Astrocyte (in vitro differentiated cells and primary cell): ENCODE results near the gene MFN2. TPM values are rescaled to one million over a fixed set of nuclear protein-coding genes. Genes with fewer than 3 reads are reported as not detected.

Source experiments
- DNase-seq: peaks from one replicate; pipeline ENCODE4 v3.0.0-alpha.2; 2010; ENCODE audit warnings: low read depth
- FAIRE-seq: peaks from 2 replicates; lab custom pipeline; 2011; peaks lifted over from hg19 to GRCh38; lab: Jason Lieb, UNC
- H2AFZ ChIP-seq: 2 replicates; pipeline ENCODE4 v1.6.0; 2012; ENCODE audit warnings: low read depth, low read length, inconsistent platforms
- H3K27ac ChIP-seq: 2 replicates; pipeline ENCODE4 v1.5.1; 2011; ENCODE audit warnings: low read depth, low read length, inconsistent platforms
- H3K27me3 ChIP-seq: 2 replicates; pipeline ENCODE4 v1.6.0; 2011; ENCODE audit warnings: low read length, inconsistent platforms; ENCODE audit not compliant: insufficient read depth
- H3K36me3 ChIP-seq: 2 replicates; pipeline ENCODE4 v1.5.1; 2011; ENCODE audit warnings: low read length, inconsistent platforms; ENCODE audit not compliant: insufficient read depth
- H3K4me1 ChIP-seq: 2 replicates; pipeline ENCODE4 v1.5.1; 2011; ENCODE audit warnings: low read length, inconsistent platforms; ENCODE audit not compliant: insufficient read depth
- H3K4me2 ChIP-seq: 2 replicates; pipeline ENCODE4 v1.6.0; 2012; ENCODE audit warnings: low read length, inconsistent platforms
- H3K4me3 ChIP-seq: 2 replicates; pipeline ENCODE4 v1.5.1; 2011; ENCODE audit warnings: low read depth, mild to moderate bottlenecking, low read length, inconsistent platforms; ENCODE audit not compliant: insufficient read depth
- H3K79me2 ChIP-seq: 2 replicates; pipeline ENCODE4 v1.6.0; 2012; ENCODE audit warnings: mild to moderate bottlenecking, low read length, inconsistent platforms; ENCODE audit not compliant: insufficient read depth
- H3K9ac ChIP-seq: 2 replicates; pipeline ENCODE4 v1.6.0; 2012; ENCODE audit warnings: mild to moderate bottlenecking, low read length, inconsistent platforms
- H3K9me3 ChIP-seq: 2 replicates; pipeline ENCODE4 v1.5.1; 2012; ENCODE audit warnings: low read depth, mild to moderate bottlenecking, low read length, inconsistent platforms; ENCODE audit not compliant: insufficient read depth
- H4K20me1 ChIP-seq: 2 replicates; pipeline ENCODE4 v1.6.0; 2012; ENCODE audit warnings: low read length, inconsistent platforms; ENCODE audit not compliant: insufficient read depth
- H3K27ac Mint-ChIP-seq: one replicate; pipeline ENCODE4 v1.8.0; 2021; ENCODE audit warnings: mild to moderate bottlenecking, mixed read lengths; ENCODE audit not compliant: unreplicated experiment
- H3K27me3 Mint-ChIP-seq: one replicate; pipeline ENCODE4 v1.8.0; 2021; ENCODE audit warnings: low read depth, mixed read lengths; ENCODE audit not compliant: unreplicated experiment
- H3K36me3 Mint-ChIP-seq: one replicate; pipeline ENCODE4 v1.8.0; 2021; ENCODE audit warnings: low read depth, mixed read lengths; ENCODE audit not compliant: unreplicated experiment
- H3K4me1 Mint-ChIP-seq: one replicate; pipeline ENCODE4 v1.8.0; 2021; ENCODE audit warnings: low read depth, mixed read lengths; ENCODE audit not compliant: unreplicated experiment
- H3K4me3 Mint-ChIP-seq: one replicate; pipeline ENCODE4 v1.8.0; 2021; ENCODE audit warnings: mild to moderate bottlenecking, moderate library complexity, mixed read lengths; ENCODE audit not compliant: unreplicated experiment
- H3K9me3 Mint-ChIP-seq: one replicate; pipeline ENCODE4 v1.8.0; 2021; ENCODE audit warnings: mild to moderate bottlenecking, mixed read lengths; ENCODE audit not compliant: unreplicated experiment
- EZH2 ChIP-seq: IDR thresholded peaks from 2 replicates; pipeline ENCODE4 v1.6.1; 2012; ENCODE audit warnings: mild to moderate bottlenecking, low read length, inconsistent platforms; ENCODE audit not compliant: insufficient read depth
- total RNA-seq: library from RNA; stranded (reverse); gene quantifications from 2 replicates; pipeline ENCODE4 v1.2.1, GENCODE V29; 2021
- TF ChIP-seq, protein P1 (sequence below): IDR thresholded peaks from 2 replicates; pipeline ENCODE4 v1.5.1; 2011; ENCODE audit warnings: low read depth, mild to moderate bottlenecking, inconsistent platforms, low read length, moderate library complexity; ENCODE audit not compliant: insufficient read depth

The MFN2 gene
- total RNA-seq, 1 donor from 2014 or later: 75.5 TPM

DNA sequence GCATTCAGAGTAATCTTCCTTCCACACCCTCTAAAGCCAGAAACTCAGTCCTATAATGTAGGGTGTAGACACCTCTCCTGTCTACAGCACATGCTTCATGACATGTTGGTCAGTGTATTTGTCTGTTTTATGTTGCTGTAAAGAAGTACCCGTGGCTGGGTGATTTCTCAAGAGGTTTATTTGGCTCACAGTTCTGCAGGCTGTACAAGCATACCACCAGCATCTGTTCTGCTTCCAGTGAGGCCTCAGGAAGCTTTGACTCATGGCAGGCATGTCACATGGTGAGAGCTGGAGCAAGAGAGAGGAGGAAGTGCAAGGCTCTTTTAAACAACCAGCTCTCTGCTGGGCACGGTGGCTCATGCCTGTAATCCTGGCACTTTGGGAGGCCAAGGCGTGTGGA, 33.6 kb upstream of the MFN2 start:
- Mint-ChIP-seq H3K36me3 (peaks cover 25% of the 10 kb centered on the region), H3K4me3 (no peak overlapping the region), H3K27me3 (no peaks in the 10 kb centered on the region), H3K9me3 (no peaks in the 10 kb centered on the region), H3K27ac (no peak overlapping the region), H3K4me1 (no peaks in the 10 kb centered on the region)
- peaks cover 31% of the 10 kb centered on the region for H3K36me3 ChIP-seq
- H3K4me1 ChIP-seq: no peaks in the 10 kb centered on the region
- peaks cover 27% of the 10 kb centered on the region for H4K20me1 ChIP-seq
- no peak overlapping the region for H3K27ac ChIP-seq
- H3K4me2 ChIP-seq: no peak overlapping the region
- FAIRE-seq (no peak), DNase-seq (no peak)
- no peak overlapping the region for H2AFZ ChIP-seq
- peaks cover 10% of the 10 kb centered on the region for H3K79me2 ChIP-seq
- H3K4me3 ChIP-seq: no peak overlapping the region
- H3K27me3 ChIP-seq: no peaks in the 10 kb centered on the region
- H3K9ac ChIP-seq: no peak overlapping the region
- H3K9me3 ChIP-seq: no peaks in the 10 kb centered on the region
- TF ChIP-seq, protein P1, sequence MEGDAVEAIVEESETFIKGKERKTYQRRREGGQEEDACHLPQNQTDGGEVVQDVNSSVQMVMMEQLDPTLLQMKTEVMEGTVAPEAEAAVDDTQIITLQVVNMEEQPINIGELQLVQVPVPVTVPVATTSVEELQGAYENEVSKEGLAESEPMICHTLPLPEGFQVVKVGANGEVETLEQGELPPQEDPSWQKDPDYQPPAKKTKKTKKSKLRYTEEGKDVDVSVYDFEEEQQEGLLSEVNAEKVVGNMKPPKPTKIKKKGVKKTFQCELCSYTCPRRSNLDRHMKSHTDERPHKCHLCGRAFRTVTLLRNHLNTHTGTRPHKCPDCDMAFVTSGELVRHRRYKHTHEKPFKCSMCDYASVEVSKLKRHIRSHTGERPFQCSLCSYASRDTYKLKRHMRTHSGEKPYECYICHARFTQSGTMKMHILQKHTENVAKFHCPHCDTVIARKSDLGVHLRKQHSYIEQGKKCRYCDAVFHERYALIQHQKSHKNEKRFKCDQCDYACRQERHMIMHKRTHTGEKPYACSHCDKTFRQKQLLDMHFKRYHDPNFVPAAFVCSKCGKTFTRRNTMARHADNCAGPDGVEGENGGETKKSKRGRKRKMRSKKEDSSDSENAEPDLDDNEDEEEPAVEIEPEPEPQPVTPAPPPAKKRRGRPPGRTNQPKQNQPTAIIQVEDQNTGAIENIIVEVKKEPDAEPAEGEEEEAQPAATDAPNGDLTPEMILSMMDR: no peak

- no peak for DNase-seq
- Histone ChIP-seq H3K27ac (no peak overlapping the region), H3K4me2 (no peak overlapping the region), H3K4me3 (no peak overlapping the region), H3K79me2 (no peaks in the 10 kb centered on the region), H2AFZ (no peak overlapping the region), H3K27me3 (no peaks in the 10 kb centered on the region), H3K9ac (no peak overlapping the region), H3K9me3 (no peaks in the 10 kb centered on the region), H3K4me1 (no peaks in the 10 kb centered on the region), H3K36me3 (peaks cover 26% of the 10 kb centered on the region), H4K20me1 (peaks cover 18% of the 10 kb centered on the region)
- TF ChIP-seq EZH2: no peak
- TF ChIP-seq, protein P1: no peak
- Mint-ChIP-seq H3K4me1 (no peaks in the 10 kb centered on the region), H3K4me3 (no peak overlapping the region), H3K36me3 (peaks cover 34% of the 10 kb centered on the region), H3K9me3 (no peaks in the 10 kb centered on the region), H3K27ac (no peak overlapping the region), H3K27me3 (no peaks in the 10 kb centered on the region)
- FAIRE-seq: no peak
Observed at GRCh38 chr1:11948822-11949458, 31.3 kb upstream of the MFN2 start.

DNA sequence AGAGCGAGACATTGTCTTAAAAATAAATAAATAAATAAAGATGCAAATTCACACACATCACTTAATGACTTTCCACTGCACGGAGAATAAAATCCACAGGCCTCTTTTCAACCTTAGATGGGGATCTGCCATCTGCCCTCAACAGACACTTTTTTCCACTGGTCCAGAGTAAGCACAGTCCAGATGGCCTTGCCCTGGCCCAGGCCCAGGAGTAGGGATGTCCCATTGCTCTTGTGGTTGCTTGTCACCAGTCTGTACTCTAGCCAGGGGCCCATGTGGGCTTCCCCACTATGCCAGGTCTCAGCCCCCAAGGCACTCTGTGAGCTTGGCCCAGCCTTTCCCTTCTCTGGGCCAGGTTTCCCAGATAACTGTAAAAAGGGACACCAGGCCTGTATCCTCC, 28.3 kb upstream of the MFN2 start:
- Histone ChIP-seq H3K9ac (no peak overlapping the region), H3K9me3 (no peaks in the 10 kb centered on the region), H4K20me1 (peaks cover 9% of the 10 kb centered on the region), H3K27me3 (no peaks in the 10 kb centered on the region), H3K4me2 (no peak overlapping the region), H3K4me1 (no peaks in the 10 kb centered on the region), H3K4me3 (no peak overlapping the region), H3K36me3 (peaks cover 26% of the 10 kb centered on the region), H3K79me2 (no peaks in the 10 kb centered on the region), H3K27ac (no peak overlapping the region), H2AFZ (no peak overlapping the region)
- H3K27ac Mint-ChIP-seq: no peak overlapping the region
- H3K4me1 Mint-ChIP-seq: no peaks in the 10 kb centered on the region
- H3K36me3 Mint-ChIP-seq: peaks cover 31% of the 10 kb centered on the region
- no peaks in the 10 kb centered on the region for H3K27me3 Mint-ChIP-seq
- H3K4me3 Mint-ChIP-seq: no peak overlapping the region
- FAIRE-seq (no peak), DNase-seq (no peak)
- H3K9me3 Mint-ChIP-seq: no peaks in the 10 kb centered on the region
- TF ChIP-seq EZH2: no peak
- TF ChIP-seq, protein P1: no peak
